ENCODE results near the gene C4A. TPM values are rescaled to one million over a fixed set of nuclear protein-coding genes. Genes with fewer than 3 reads are reported as not detected.

Gene C4A
- total RNA-seq, 4 donors from 2014 or later, result 16.9 to 210 (median 33.6) TPM

DNA sequence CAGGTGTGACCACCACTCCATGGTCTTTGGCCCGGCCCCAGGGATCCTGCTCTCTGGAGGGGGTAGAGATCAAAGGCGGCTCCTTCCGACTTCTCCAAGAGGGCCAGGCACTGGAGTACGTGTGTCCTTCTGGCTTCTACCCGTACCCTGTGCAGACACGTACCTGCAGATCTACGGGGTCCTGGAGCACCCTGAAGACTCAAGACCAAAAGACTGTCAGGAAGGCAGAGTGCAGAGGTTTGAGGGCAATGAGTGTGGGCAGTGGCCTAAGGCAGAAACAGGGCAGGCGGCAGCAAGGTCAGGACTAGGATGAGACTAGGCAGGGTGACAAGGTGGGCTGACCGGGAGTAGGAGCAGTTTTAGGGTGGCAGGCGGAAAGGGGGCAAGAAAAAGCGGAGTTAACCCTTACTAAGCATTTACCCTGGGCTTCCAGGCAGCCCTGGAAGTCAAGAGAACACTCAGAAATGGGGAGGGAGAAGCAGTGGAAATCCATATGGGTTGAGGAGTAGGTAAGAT, 35.4 kb upstream of the C4A start:
- 76 to 89% methylated on average over 4 to 11 of the region's 11 CpGs for WGBS, 2 donors (ENCODE audit: low coverage in 1 of 2)
- no peak for DNase-seq

DNA sequence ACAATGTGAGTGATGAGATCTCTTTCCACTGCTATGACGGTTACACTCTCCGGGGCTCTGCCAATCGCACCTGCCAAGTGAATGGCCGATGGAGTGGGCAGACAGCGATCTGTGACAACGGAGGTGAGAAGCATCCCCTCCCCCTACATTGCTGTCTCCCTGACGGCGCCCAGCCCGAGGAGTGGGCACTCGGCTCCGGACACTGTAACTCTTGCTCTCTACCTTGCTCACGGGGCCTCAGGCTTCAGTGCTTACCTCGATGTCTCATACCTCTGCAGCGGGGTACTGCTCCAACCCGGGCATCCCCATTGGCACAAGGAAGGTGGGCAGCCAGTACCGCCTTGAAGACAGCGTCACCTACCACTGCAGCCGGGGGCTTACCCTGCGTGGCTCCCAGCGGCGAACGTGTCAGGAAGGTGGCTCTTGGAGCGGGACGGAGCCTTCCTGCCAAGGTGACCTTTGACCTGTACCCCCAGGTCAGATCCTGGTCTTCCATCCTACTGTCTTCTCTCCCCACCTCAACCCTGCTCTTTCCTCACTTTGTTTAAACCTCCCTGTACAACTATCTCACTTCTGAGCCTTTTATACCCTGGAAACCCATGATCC, 34.7 kb upstream of the C4A start:
- no peak overlapping the region for H3K27ac ChIP-seq
- in situ Hi-C loops (cut with MboI; ENCODE audit: low pct_ligation_motif_present in 1 of 4, low pct_unique_long_range_greater_than_20kb in 1 of 4, low sequenced_read_pairs in 3 of 4), result no loop called here
- 88 to 100% methylated on average over 2 to 24 of the region's 24 CpGs for WGBS, 2 donors (ENCODE audit: low coverage in 1 of 2)

More for the DNA sequence above, 35.4 kb upstream of the C4A start:
- in situ Hi-C loops (cut with MboI; ENCODE audit: low pct_ligation_motif_present in 1 of 4, low pct_unique_long_range_greater_than_20kb in 1 of 4, low sequenced_read_pairs in 3 of 4), result no loop called here
- Histone ChIP-seq H3K4me1 (peaks cover 8 to 23% (median 18%) of the 10 kb centered on the region in 4 donors), H3K27me3 (no peaks in the 10 kb centered on the region), H3K4me3 (peak overlapping the region in 2 of 4 donors; percentile 20 to 25), H3K36me3 (no peaks in the 10 kb centered on the region), H3K9me3 (no peaks in the 10 kb centered on the region), H3K27ac (peak overlapping the region; percentile 80 to 85 (median 84))
- intact Hi-C loops (cut with DNase I; ENCODE audit: low total_unique reads), result no loop called here
- no peak for TF ChIP-seq EP300 (IDR thresholded peaks at IDR 0.05; ENCODE audit: low read depth)
- TF ChIP-seq POLR2A (IDR thresholded peaks at IDR 0.05), result no peak
- no peak for TF ChIP-seq POLR2AphosphoS5 (IDR thresholded peaks at IDR 0.05)
- TF ChIP-seq, protein P1, sequence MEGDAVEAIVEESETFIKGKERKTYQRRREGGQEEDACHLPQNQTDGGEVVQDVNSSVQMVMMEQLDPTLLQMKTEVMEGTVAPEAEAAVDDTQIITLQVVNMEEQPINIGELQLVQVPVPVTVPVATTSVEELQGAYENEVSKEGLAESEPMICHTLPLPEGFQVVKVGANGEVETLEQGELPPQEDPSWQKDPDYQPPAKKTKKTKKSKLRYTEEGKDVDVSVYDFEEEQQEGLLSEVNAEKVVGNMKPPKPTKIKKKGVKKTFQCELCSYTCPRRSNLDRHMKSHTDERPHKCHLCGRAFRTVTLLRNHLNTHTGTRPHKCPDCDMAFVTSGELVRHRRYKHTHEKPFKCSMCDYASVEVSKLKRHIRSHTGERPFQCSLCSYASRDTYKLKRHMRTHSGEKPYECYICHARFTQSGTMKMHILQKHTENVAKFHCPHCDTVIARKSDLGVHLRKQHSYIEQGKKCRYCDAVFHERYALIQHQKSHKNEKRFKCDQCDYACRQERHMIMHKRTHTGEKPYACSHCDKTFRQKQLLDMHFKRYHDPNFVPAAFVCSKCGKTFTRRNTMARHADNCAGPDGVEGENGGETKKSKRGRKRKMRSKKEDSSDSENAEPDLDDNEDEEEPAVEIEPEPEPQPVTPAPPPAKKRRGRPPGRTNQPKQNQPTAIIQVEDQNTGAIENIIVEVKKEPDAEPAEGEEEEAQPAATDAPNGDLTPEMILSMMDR (IDR thresholded peaks at IDR 0.05), result no peak

GRCh38 chr6:31947864-31948263, 34.0 kb upstream of the C4A start:
- no peak for DNase-seq
- H3K4me1 ChIP-seq, result peaks cover 8 to 23% (median 18%) of the 10 kb centered on the region in 4 donors
- no peaks in the 10 kb centered on the region for H3K27me3 ChIP-seq
- in situ Hi-C loops (cut with MboI; ENCODE audit: low pct_ligation_motif_present in 1 of 4, low pct_unique_long_range_greater_than_20kb in 1 of 4, low sequenced_read_pairs in 3 of 4) (no loop called here), intact Hi-C loops (cut with DNase I; ENCODE audit: low total_unique reads) (no loop called here)
- H3K9me3 ChIP-seq, result no peaks in the 10 kb centered on the region
- H3K36me3 ChIP-seq, result peaks cover 0 to 1% (median under 1%) of the 10 kb centered on the region in 4 donors
- 89 to 94% methylated on average over 3 to 4 of the region's 4 CpGs for WGBS, 2 donors (ENCODE audit: low coverage in 1 of 2)
- H3K4me3 ChIP-seq, result no peak overlapping the region
- TF ChIP-seq EP300 (IDR thresholded peaks at IDR 0.05; ENCODE audit: low read depth), result no peak
- TF ChIP-seq POLR2A (IDR thresholded peaks at IDR 0.05), result no peak
- no peak for TF ChIP-seq POLR2AphosphoS5 (IDR thresholded peaks at IDR 0.05)
- TF ChIP-seq, protein P1 (IDR thresholded peaks at IDR 0.05), result no peak
- H3K27ac ChIP-seq, result no peak overlapping the region

More for the DNA sequence above, 34.7 kb upstream of the C4A start:
- no peak overlapping the region for H3K4me3 ChIP-seq
- intact Hi-C loops (cut with DNase I; ENCODE audit: low total_unique reads), result no loop called here
- DNase-seq, result no peak
- H3K9me3 ChIP-seq, result no peaks in the 10 kb centered on the region
- no peak for TF ChIP-seq EP300 (IDR thresholded peaks at IDR 0.05; ENCODE audit: low read depth)
- no peaks in the 10 kb centered on the region for H3K36me3 ChIP-seq
- peaks cover 8 to 23% (median 18%) of the 10 kb centered on the region in 4 donors for H3K4me1 ChIP-seq
- no peaks in the 10 kb centered on the region for H3K27me3 ChIP-seq

GRCh38 chr6:31948306-31948705, 33.6 kb upstream of the C4A start:
- peaks cover 0 to 6% (median 2%) of the 10 kb centered on the region in 4 donors for H3K36me3 ChIP-seq
- TF ChIP-seq, protein P1 (IDR thresholded peaks at IDR 0.05), result no peak
- no peak for TF ChIP-seq POLR2A (IDR thresholded peaks at IDR 0.05)
- TF ChIP-seq POLR2AphosphoS5 (IDR thresholded peaks at IDR 0.05), result no peak
- TF ChIP-seq EP300 (IDR thresholded peaks at IDR 0.05; ENCODE audit: low read depth), result no peak
- no peak overlapping the region for H3K27ac ChIP-seq
- peaks cover 8 to 23% (median 18%) of the 10 kb centered on the region in 4 donors for H3K4me1 ChIP-seq
- no peaks in the 10 kb centered on the region for H3K27me3 ChIP-seq
- intact Hi-C loops (cut with DNase I; ENCODE audit: low total_unique reads) (no loop called here), in situ Hi-C loops (cut with MboI; ENCODE audit: low pct_ligation_motif_present in 1 of 4, low pct_unique_long_range_greater_than_20kb in 1 of 4, low sequenced_read_pairs in 3 of 4) (no loop called here)
- no peaks in the 10 kb centered on the region for H3K9me3 ChIP-seq
- H3K4me3 ChIP-seq, result no peak overlapping the region
- no peak for DNase-seq
- 62 to 83% methylated on average over 2 to 5 of the region's 5 CpGs for WGBS, 2 donors (ENCODE audit: low coverage in 1 of 2)

All from transverse colon (tissue), 4 donors.